HG02970 (cell line): Measurements from ENCODE around the gene LUC7L2.
"Not testable (repeated sequence)": the region's sequence is repeated elsewhere in the genome, so short reads cannot be mapped to it uniquely, and the experiment has no call there.

ENCODE experiments used
- ATAC-seq: cut with Tn5 transposase; IDR thresholded peaks from one replicate; pipeline ENCODE4 v1.9.1; 2021; ENCODE audit warnings: mild to moderate bottlenecking, moderate library complexity, moderate number of reproducible peaks; ENCODE audit not compliant: unreplicated experiment, low FRiP score

LUC7L2 gene, protein sequence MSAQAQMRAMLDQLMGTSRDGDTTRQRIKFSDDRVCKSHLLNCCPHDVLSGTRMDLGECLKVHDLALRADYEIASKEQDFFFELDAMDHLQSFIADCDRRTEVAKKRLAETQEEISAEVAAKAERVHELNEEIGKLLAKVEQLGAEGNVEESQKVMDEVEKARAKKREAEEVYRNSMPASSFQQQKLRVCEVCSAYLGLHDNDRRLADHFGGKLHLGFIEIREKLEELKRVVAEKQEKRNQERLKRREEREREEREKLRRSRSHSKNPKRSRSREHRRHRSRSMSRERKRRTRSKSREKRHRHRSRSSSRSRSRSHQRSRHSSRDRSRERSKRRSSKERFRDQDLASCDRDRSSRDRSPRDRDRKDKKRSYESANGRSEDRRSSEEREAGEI

DNA sequence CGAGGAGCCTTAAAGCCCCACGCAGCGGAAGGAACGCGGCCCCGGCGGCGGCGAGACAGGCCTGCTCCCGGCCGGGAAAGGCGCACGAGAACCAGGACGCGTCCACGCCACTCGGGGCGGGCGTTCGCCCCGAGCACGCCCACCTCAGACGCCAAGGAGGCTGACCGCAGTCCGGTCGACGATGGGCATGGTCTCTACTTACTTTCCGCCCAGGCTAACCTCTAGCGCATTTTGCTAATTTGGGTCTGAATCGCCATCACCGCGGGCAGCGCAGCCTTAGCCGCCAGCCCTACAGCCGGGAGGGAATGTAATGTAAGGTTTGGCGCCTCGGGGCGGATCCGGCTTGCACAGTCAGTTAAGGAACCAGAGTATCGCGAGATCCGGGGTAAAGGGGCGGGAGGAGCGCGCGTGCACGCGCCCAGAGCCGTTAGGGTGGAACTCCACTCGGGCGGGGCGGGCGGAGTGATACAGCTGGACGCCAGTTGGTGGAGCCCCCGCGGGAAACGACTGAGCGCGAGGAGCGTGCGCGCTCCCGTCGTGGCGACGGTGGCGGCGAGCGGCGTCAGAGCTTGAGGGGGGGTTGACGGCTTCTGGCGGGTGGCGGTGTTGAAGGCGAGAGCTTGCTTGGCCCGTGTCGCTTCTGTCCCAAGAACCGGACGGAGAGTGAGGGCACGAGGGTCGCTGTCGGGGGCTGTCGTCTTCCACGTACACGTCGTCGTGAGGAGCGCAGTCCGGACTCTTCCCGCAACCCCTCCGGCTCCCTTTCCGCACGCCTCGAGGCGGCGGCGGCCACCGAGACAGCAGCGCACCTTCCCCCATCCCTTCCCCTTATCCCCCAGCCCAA, at the start of gene LUC7L2:
Gene LUC7L2, plus strand, starts transcription at position 529 of the 844 bp plus-strand sequence. CDS start 368 bp downstream, outside the sequence.
- peak; percentile 85 for ATAC-seq

DNA sequence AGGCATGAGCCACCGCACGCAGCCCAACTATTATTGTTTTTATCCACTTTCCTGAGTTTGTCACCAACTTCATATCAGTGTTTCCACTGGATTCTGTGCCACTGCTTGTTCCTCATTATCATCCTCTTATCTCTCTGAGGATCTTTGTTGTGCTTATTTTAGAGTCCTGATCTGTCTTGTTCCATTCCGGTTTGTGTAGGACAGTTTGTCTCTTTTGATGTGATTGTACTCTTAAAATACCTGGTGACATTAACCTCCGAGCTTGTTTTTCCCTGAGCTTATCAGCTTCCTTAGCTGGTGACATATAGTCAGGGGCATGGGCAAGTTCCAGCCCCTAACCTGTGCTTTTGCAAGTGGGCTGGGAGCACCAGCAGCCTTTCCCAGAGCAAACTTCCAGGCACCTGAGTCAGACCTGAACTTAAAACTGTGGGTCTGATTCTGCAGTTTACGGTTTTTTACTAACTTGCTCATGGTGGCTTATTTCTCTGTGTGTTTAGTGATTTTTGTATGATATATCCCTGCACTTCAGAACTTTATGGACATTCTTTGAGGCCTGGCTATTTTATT, 41.7 kb upstream of the LUC7L2 start:
- no peak for ATAC-seq

DNA sequence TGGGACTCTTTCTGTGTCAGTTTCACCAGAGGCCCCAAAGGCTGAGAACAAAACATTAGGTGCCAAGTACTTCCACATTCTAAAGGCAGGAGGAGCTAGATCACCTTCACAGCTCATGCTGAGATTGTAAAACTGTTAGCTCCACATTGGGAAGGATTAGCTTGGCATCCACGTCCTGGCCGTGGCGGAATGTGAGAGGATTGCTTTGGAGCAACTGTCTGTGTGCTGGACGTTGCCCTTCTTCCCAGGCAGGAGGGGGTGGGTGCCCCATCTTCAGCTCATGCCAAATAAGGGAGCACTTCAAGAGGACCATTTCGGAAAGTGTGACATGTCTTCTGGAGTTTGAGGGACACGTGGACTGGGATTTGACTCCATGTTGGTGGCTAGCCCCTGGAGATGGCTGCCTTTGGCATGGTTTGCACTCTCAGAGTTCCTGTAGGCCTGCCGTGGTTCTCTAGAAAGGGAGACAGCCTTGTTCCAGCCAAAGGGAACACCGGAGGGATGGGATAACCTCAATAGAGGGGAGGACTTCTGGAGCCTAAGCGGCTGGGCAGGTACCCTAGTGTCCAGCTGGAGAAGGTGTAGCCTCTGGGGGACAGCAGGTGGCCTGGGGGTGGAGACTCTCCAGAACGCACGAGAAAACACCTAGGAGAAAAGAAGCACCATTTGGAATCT, 38.5 kb upstream of the LUC7L2 start:
- no peak for ATAC-seq

DNA sequence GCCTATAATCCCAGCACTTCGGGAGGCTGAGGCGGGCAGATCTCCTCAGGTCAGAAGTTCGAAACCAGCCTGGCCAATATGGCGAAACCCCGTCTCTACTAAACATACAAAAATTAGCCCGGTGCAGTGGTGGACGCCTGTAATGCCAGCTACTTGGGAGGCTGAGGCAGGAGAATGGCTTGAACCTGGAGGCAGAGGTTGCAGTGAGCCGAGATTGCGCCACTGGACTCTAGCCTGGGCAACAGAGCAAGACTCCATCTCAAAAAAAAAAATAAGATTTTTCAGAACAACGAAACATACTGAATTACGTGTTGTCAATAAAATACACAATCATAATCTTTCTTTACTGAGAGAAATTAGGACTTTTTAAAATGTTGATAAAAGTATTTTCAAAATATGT, 35.0 kb upstream of the LUC7L2 start:
- ATAC-seq: not testable (repeated sequence)

DNA sequence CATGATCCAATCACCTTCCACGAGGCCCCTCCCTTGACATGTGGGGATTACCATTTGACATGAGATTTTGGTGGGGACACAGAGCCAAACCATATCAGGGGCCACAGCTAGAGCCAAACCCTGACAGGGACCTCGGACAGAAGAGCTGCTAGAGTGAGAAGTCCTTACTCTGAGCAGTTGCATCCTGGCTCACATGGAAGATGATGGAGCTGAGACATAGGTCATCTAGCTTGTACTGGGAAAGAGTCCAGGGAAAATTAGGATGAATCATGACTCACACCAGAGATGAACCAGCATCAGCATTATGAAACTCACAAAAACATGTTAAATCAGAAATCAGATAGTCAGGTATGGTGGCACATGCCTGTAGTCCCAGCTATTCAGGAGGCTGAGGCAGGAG, 31.3 kb upstream of the LUC7L2 start:
- ATAC-seq: no peak

DNA sequence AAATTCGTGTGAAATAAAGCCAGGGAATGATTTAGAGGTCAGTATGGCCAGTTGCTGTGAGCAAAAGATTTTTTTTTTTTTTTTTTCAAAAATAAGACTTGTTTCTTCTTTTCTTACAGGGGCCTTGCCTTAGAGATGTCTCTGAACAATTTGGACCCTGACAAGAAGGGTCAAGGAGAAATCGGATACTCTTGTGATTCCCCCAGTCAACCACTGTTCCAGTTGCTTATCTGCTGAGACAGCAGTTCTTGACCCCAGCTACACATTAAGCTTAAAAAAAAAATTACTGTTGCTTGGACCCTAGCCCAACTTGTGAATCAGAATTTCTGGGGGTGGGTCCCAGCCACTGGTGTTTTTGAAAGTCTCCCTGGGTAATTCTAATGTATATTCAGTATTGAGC, 30.6 kb upstream of the LUC7L2 start:
- no peak for ATAC-seq

DNA sequence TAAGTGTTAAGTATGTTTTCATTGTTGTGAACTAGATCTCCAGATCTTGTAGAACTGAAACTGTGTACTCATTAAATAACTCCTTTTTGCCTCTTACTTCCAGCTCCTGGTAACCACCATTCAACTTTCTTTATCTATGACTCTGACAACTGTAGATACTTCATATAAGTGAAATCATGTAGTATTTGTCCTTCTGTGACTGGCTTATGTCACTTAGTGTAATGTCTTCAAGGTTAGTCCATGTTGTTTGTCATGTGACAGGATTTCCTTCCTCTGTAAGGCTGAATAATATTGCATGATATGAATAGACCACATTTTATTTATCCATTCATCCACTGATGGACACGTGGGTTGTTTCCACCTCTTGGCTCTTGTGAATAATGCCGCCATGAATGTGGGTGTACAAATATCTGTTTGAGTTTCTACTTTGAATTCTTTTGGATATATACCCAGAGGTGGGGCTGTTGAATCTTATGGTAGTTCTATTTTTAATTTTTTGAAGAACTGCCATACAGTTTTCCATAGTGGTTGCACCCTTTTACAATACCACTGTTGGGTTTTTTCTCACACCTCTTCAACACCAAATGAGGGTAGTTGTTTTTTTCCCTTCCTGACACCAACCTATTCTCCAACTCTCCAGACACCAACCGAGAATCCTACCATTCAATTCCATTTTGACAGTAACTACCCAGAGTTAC, 29.2 kb upstream of the LUC7L2 start:
- no peak for ATAC-seq

DNA sequence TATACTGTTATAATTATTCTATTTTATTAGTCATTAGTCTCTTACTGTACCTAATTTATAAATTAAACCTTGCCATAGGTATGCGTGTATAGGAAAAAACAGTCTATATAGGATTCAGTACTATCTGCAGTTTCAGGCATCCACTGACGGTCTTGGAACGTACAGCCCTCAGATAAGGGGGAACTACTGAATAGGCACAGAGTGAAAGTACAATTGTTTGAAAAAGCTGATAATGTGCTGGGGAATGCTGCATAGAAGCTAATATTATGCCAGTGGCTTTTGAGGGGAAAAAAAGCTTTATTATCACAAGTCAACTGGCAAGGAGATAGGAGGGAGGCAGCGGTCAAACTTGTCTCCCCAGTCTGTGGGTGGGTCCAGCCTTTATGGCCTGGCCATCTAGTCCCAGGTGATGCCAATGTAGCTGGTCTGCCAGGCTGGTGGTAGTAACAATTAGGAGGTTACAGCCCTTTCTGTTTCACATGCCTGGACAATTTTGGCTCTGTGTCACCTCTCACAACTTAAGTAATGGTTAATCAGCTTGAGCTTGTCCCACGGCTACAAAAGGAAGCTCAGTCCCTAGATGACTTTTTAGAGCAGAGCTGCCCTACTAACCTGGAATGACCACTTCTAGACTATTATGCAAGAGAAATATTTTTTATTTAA, 26.9 kb upstream of the LUC7L2 start:
- ATAC-seq: no peak

DNA sequence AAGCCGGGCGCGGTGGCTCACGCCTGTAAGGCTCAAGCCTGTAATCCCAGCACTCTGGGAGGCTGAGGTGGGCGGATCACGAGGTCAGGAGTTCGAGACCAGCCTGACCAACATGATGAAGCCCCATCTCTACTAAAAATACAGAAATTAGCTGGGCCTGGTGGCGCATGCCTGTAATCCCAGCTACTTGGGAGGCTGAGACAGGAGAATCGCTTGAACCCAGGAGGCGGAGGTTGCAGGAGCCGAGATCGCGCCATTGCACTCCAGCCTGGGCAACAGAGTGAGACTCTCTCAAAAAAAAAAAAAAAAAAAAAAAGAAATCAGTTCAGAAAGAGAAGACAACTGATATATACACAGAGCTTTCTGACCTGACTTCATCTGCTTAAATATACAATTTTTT, 26.3 kb upstream of the LUC7L2 start:
- not testable (repeated sequence) for ATAC-seq

DNA sequence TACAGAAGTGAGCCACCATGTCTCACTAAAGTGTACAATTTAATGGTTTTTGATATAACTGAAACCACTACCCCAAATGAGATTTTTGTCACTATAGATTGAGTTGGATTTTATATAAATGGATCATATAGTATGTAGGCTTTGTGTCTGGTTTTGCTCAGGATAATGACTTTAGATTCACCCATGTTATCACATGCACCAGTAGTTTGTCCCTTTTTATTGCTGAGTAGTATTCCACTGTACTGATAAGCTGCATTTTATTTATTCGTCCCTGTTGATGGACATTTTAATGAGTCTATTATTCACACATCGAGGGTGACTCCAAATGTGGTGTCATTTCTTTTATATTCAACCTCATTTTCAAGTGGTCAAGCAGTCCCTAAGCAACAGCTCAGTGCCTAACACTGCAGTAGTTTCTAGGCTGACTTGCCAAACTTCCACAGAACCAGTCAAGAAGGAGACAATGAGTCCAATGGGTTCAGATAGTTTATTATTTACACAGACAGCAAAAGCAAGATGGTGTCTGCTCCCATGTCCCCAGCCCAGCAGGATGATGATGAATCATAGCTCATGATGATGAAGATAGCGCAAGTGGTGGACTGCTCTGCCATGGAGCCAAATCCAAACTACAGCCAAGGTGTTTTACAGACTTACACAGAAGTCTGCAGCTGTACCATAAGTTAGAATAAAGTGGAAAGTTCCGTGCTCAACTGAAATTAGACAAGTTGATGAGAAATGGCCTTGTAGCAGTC, 25.1 kb upstream of the LUC7L2 start:
- no peak for ATAC-seq

DNA sequence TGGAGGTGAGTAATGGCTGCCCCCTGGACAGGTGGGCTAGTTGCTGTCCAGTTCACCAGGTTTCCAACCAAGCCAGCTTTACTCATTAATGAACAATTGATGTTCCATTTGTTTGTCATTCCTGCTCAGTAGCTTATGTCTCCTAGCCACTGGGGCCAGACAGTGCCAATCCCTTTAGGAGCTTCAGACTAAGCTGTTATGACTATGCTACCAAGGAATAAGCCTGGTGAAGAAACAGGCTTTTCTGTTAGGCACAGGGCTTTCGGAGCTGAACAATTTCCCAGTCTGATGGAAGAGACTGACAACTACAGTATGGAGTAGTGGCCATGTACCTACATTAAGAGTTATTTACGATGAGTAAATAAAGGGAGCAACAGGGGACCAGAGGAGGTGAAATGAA, 20.7 kb upstream of the LUC7L2 start:
- ATAC-seq: no peak

DNA sequence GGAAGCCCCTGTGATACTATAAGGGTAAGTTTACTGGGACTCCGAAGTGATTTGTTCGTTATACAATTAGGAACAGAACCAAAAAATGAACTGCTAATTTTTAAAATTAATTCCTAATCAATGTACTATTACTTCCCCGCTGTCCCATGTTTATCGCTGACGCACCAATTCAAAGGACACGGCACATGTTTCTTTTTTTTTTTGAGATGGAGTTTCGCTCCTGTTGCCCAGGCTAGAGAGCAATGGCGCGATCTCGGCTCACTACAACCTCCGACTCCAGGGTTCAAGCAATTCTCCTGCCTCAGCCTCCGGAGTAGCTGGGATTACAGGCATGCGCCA, 20.0 kb upstream of the LUC7L2 start:
- no peak for ATAC-seq

DNA sequence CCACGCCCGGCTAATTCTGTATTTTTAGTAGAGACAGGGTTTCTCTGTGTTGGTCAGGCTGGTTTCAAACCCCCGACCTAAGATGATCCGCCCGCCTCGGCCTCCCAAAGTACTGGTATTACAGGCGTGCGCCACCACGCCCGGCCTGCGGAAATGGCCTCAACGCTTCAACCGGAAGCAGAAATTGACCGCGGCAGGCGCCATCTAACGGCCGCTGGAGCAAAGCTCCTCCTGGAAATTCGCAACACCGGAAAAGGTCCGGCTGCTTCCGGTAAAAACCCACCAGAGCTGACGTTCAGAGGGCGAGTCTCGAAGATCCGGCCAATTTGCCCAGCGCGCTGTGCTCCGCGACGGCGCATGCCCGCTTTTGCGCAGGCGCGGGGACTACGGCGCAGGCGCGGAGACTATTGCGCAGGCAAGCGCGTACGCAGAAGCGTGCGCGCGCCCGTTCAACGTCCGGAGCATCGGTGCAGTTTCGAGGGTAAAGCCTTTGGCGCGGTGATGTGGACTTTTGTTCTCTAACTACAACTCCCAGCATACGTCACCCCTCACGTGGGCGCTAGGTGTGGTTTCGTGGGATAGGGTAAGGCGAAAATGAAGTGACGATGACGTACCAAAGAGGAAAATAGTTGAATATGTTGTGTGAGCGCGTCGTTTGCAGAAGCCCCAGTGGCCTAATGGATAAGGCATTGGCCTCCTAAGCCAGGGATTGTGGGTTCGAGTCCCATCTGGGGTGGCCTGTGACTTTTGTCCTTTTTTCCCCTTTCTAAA, 19.5 kb upstream of the LUC7L2 start:
- ATAC-seq: peak; percentile 85

DNA sequence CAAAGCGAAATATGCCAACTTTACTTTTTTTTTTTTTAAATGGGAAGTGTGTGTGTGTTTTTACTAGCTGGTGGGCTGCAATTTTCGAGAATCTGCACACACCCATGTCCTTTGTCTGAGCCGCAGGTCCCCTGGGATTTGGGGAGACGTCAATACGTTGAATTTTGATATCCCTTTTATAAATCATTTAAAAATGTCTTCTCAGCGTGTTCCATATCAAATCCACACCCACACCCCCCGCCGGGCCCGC, 19.0 kb upstream of the LUC7L2 start:
- no peak for ATAC-seq

DNA sequence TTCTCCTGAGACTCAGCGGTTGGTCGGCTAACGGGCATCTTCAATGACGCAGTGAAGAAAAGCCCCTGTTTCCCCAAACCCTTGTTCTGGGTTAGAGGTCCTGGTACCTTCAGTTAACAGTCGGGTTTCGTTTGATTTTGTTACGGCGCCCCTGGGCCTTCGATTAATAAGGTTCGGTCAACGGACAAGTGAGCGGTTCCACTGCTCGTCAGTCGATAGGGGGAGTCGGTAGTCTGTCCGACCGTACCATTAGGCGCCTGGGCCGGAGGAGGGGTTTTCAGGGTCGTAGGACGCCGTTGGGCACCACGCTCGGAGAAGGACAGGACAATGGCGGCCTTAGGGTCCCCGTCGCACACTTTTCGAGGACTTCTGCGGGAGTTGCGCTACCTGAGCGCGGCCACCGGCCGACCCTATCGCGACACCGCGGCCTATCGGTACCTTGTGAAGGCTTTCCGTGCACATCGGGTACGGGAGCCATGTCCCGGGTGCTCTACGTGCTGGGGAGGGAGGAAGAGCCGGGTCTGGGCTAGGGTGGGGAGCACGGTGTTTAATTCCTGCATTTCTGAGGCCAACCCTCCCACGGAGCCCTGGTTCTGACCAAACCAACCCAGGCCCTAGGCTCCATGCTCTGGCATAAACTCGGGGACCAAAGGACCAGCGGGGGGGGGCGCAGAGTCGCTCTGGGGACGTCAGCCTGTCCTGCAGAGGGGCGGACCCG, 18.5 kb upstream of the LUC7L2 start, which contains the start of gene FMC1:
Gene FMC1, plus strand, starts transcription at position 280 of the 718 bp plus-strand sequence. Its CDS starts 48 bp downstream, at position 328.
- peak; percentile 43 for ATAC-seq

DNA sequence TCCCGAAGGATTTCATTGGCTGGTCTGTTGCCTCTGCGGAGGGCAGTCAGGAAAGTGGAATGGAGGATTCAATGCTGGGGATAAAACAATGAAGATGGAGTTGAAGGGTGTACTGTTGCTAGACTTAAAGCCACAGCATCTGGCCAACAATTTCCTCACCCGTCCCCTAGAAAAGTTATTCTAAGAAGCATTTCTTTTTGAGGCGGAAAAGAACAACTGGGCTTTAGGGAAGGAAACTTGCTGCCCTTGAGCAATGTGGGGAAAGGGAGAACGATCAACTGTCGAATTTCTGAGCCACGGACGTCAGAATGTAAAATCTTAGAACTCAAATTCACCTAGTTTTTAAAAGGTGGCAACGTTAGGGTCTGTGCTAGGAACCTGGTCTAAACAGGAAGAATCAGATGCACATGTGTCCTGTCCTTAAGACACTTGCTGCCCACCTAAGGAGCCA, 17.9 kb upstream of the LUC7L2 start:
- no peak for ATAC-seq

DNA sequence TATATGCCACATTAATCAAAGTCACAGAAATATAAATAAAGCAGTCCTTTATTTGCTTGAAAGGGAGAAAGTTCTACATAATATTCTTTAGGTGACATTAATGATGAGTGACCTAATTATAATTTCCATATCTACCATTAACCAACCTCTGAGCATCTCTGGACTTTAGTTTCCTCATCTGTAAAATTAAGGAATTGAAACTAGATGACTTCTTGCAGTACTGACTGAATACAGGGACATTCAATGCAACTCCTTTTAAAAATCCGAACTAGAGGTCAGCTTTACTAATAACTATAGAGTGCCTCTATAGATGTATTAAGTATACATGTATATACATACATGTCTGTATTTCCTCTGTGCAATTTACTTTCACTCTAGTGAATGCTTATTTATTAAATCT, 14.7 kb upstream of the LUC7L2 start:
- ATAC-seq: no peak

DNA sequence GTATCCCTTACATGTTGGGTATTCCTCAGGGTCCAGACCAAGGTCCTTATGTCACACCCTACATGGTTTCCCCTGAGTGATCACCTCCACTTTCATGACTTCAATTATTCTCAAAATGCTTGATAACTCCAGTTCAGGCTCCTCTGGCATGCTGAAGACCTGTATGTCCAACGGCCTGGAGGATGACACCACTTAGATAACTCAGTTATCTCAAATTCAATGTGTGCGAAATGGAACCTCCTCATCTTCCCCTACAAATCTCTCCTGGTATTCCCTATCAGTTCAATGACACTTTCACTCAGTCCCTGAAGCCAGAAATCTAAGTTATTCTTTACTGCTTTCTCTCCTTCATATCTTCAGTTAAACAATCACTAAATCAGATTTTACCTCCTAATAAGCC, 8.7 kb upstream of the LUC7L2 start:
- ATAC-seq: no peak
